Right lobe of liver (tissue), 6 donors: ENCODE measurements around the gene ICAM3. TPM values are rescaled to one million over a fixed set of nuclear protein-coding genes. Genes with fewer than 3 reads are reported as not detected.
A peak's percentile ranks its signal among the peaks of the same experiment; 100 is the strongest.
"Not testable (repeated sequence)": the region's sequence is repeated elsewhere in the genome, so short reads cannot be mapped to it uniquely, and the experiment has no call there.

Experiments
- ATAC-seq, 4 donors: fragments of 200-7000 bp; cut with Tn5 transposase; one replicate each; pipeline ENCODE4 v1.9.1; 2020; ENCODE audit warnings: mild to moderate bottlenecking in 4 of 4, moderate library complexity in 4 of 4
- DNase-seq, 3 donors: peaks; one replicate each; pipeline ENCODE4 v3.0.0-alpha.2; 2020
- H3K27ac ChIP-seq, 3 donors: fragments of 200-600 bp; one replicate each; pipeline ENCODE4 v1.8.0; 2022
- H3K27me3 ChIP-seq, 2 donors: fragments of 200-600 bp; one replicate each; pipeline ENCODE4 v1.8.0; 2022
- H3K36me3 ChIP-seq, 4 donors: fragments of 200-600 bp; sonication (generic) in 1 of 4; one replicate each; pipeline versions ENCODE4 v1.5.1 to v1.8.0; 2017 to 2022; ENCODE audit warnings: control low read depth in 1 of 4
- H3K4me1 ChIP-seq, 4 donors: fragments of 200-600 bp; sonication (generic) in 1 of 4; one replicate each; pipeline versions ENCODE4 v1.5.1 to v1.8.0; 2017 to 2022; ENCODE audit warnings: control low read depth in 1 of 4
- H3K4me3 ChIP-seq, 3 donors: fragments of 200-600 bp; one replicate each; pipeline ENCODE4 v1.8.0; 2022
- H3K9me3 ChIP-seq, 4 donors: fragments of 200-600 bp; sonication (generic) in 1 of 4; one replicate each; pipeline versions ENCODE4 v1.5.1 to v1.8.0; 2017 to 2022; ENCODE audit warnings: control low read depth in 1 of 4
- CTCF ChIP-seq, 4 donors: fragments of 200-600 bp in 3 of 4; fragments of 450-650 bp in 1 of 4; IDR thresholded peaks; one replicate each; pipeline versions ENCODE4 v1.5.1 to v1.8.0; 2016 to 2022; ENCODE audit warnings: antibody characterized with exemption in 4 of 4, mild to moderate bottlenecking in 2 of 4
- POLR2A ChIP-seq: fragments of 450-650 bp; IDR thresholded peaks from one replicate; pipeline ENCODE4 v1.6.1; 2017; ENCODE audit warnings: antibody characterized with exemption, mild to moderate bottlenecking
- WGBS: methylation state at CpG from one replicate; pipeline ENCODE4 v1.1.6; 2018; ENCODE audit warnings: low coverage, low lambda C conversion rate; ENCODE audit not compliant: insufficient coverage; ENCODE audit errors: missing lambda C conversion rate; 5-methylcytosine and 5-hydroxymethylcytosine counted together
- intact Hi-C, 2 donors: fragments of 100-400 bp; cut with DNase I; formaldehyde crosslinking; loops; one replicate each; pipeline versions ENCODE4 v1.11.2 to v1.14.1; 2022
- total RNA-seq, 6 experiments: library from RNA; depleted of rRNA in 2 of 6; stranded (reverse); fragments of >200 nt in 2 of 6; fragmentation: NEBNext Ultra II Directional in 3 of 6; extraction: Animal tissue kit (Norgen Biotek cat#: 25700) in 3 of 6; gene quantifications; one replicate each; pipeline versions ENCODE4 v1.1.0 to v1.2.4, GENCODE V29; 2016 to 2023
- donor health status: DM: no; HTN: yes; CAD: no.
- donor health status: DM: no; HTN: no; CAD: no.
- donor health status: DM: no; HTN: no; CAD: no.
- donor health status: DM: no; HTN: yes; CAD: no.
- donor health status: DM: no; HTN: yes; CAD: no.

ICAM3 gene
- total RNA-seq, 6 experiments from 2014 or later: 11.4 to 35.5 (median 22.4) TPM

GRCh38 chr19:10344780-10345179 is 5.4 kb upstream of the ICAM3 start:
- Histone ChIP-seq H3K27ac (no peak overlapping the region), H3K27me3 (no peaks in the 10 kb centered on the region), H3K4me3 (no peak overlapping the region), H3K9me3 (no peaks in the 10 kb centered on the region), H3K4me1 (peaks cover 0 to 13% (median 6%) of the 10 kb centered on the region in 4 donors), H3K36me3 (no peaks in the 10 kb centered on the region)
- whole genome bisulfite sequencing: 98% methylated on average over 8 of the region's 10 CpGs
- DNase-seq: no peak
- no peak for ATAC-seq
- TF ChIP-seq CTCF (IDR thresholded peaks at IDR 0.05): no peak
- TF ChIP-seq POLR2A: no peak
- intact Hi-C loops: no loop called here

GRCh38 chr19:10343495-10343894 is 4.1 kb upstream of the ICAM3 start:
- Histone ChIP-seq H3K4me3 (no peak overlapping the region), H3K27ac (no peak overlapping the region), H3K36me3 (no peaks in the 10 kb centered on the region), H3K9me3 (no peaks in the 10 kb centered on the region), H3K4me1 (peaks cover 0 to 13% (median 6%) of the 10 kb centered on the region in 4 donors), H3K27me3 (no peaks in the 10 kb centered on the region)
- ATAC-seq: no peak
- intact Hi-C loops: no loop called here
- no peak for TF ChIP-seq POLR2A
- TF ChIP-seq CTCF (IDR thresholded peaks at IDR 0.05): no peak
- no peak for DNase-seq
- WGBS: 54% methylated on average over 2 of the region's 2 CpGs

GRCh38 chr19:10339977-10340376 is 553 bp upstream of the ICAM3 start:
- Histone ChIP-seq H3K27ac (no peak overlapping the region), H3K4me3 (no peak overlapping the region), H3K36me3 (no peaks in the 10 kb centered on the region), H3K9me3 (no peaks in the 10 kb centered on the region), H3K27me3 (no peaks in the 10 kb centered on the region), H3K4me1 (peaks cover 0 to 18% (median 9%) of the 10 kb centered on the region in 4 donors)
- 57% methylated on average over 1 of the region's 5 CpGs for WGBS
- intact Hi-C loops: loop anchor here in 1 of 2 donors (10.0 kb wide), 1 partner anchor 45 kb away; the partner anchor contains the start of gene TYK2
- TF ChIP-seq POLR2A (no peak), CTCF (IDR thresholded peaks at IDR 0.05) (no peak)
- ATAC-seq: no peak
- DNase-seq: no peak

- no peaks in the 10 kb centered on the region for H3K9me3 ChIP-seq
- 62% methylated on average over 6 of the region's 6 CpGs for WGBS
- H3K27me3 ChIP-seq: no peaks in the 10 kb centered on the region
- no peak for DNase-seq
- H3K4me1 ChIP-seq: peaks cover 0 to 18% (median 9%) of the 10 kb centered on the region in 4 donors
- intact Hi-C loops: loop anchor here in 1 of 2 donors (10.0 kb wide), 1 partner anchor 46 kb away; the partner anchor contains the start of gene TYK2
- no peak for TF ChIP-seq CTCF (IDR thresholded peaks at IDR 0.05)
- no peak for TF ChIP-seq POLR2A
- no peak for ATAC-seq
- peak overlapping the region in 1 of 3 donors; percentile 10 for H3K4me3 ChIP-seq
- no peaks in the 10 kb centered on the region for H3K36me3 ChIP-seq
- peak overlapping the region in 1 of 3 donors; percentile 47 for H3K27ac ChIP-seq
These were observed 484 bp downstream of the ICAM3 start for GRCh38 chr19:10338940-10339339.

- intact Hi-C loops: loop anchor here in 1 of 2 donors (10.0 kb wide), 1 partner anchor 48 kb away; the partner anchor contains the start of gene TYK2
- not testable (repeated sequence) for DNase-seq, ATAC-seq
These were observed 2.7 kb downstream of the ICAM3 start for GRCh38 chr19:10336725-10337124.

More at GRCh38 chr19:10336725-10337124, 2.7 kb downstream of the ICAM3 start:
- H3K36me3 ChIP-seq, H3K27me3 ChIP-seq, H3K4me3 ChIP-seq, H3K9me3 ChIP-seq, H3K27ac ChIP-seq: not testable (repeated sequence)
- H3K4me1 ChIP-seq: peaks cover 0 to 27% (median 13%) of the 10 kb centered on the region in 4 donors
- WGBS: 100% methylated on average over 6 of the region's 9 CpGs
